ENCODE measurements around the gene FAM170B.

The FAM170B gene

DNA sequence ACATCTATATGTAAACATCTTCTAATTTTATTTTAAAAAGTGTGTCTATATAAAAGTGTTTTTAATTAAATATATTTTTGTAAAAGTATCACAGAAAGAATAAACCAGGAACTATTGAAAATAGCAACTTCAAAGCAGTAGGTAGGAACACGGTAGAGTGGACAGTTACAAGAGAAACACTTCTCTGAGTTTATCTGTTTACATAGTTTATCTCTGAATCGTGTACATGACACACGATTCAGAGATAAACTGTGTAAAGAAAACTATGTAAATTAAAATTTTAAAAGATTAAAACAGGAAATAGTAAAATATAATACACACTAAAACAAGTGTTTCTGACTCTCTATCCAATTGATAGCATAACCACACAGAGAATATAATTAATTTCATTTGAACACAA, 25.1 kb upstream of the FAM170B start:
- Histone ChIP-seq H3K36me3 (ENCODE audit: control insufficient read depth, low read length) (no peaks in the 10 kb centered on the region), H3F3A (ENCODE audit: control insufficient read depth, insufficient read depth) (no peaks in the 10 kb centered on the region), H4K20me1 (ENCODE audit: control insufficient read depth, insufficient read depth, low read depth, low read length) (no peaks in the 10 kb centered on the region), H3K27ac (ENCODE audit: low read depth, low read length) (no peak overlapping the region), H3K9me2 (replicated peaks; ENCODE audit: control insufficient read depth, low read length) (no peaks in the 10 kb centered on the region), H3K79me2 (ENCODE audit: control insufficient read depth, low read length) (no peaks in the 10 kb centered on the region), H3K9me3 (ENCODE audit: control insufficient read depth, insufficient read depth, low read length) (no peaks in the 10 kb centered on the region), H3K4me2 (ENCODE audit: low read length) (no peak overlapping the region), H3K4me3 (ENCODE audit: low read length) (no peak overlapping the region), H3K4me1 (ENCODE audit: control insufficient read depth, low read length) (no peaks in the 10 kb centered on the region), H3K27me3 (ENCODE audit: control insufficient read depth, low read length) (peaks cover 4% of the 10 kb centered on the region; the same call in 1 of the 2 replicates)
- TF ChIP-seq EZH2phosphoT487 (IDR thresholded peaks at IDR 0.05; ENCODE audit: borderline replicate concordance, low read length) = no peak
- TF ChIP-seq, protein P1, sequence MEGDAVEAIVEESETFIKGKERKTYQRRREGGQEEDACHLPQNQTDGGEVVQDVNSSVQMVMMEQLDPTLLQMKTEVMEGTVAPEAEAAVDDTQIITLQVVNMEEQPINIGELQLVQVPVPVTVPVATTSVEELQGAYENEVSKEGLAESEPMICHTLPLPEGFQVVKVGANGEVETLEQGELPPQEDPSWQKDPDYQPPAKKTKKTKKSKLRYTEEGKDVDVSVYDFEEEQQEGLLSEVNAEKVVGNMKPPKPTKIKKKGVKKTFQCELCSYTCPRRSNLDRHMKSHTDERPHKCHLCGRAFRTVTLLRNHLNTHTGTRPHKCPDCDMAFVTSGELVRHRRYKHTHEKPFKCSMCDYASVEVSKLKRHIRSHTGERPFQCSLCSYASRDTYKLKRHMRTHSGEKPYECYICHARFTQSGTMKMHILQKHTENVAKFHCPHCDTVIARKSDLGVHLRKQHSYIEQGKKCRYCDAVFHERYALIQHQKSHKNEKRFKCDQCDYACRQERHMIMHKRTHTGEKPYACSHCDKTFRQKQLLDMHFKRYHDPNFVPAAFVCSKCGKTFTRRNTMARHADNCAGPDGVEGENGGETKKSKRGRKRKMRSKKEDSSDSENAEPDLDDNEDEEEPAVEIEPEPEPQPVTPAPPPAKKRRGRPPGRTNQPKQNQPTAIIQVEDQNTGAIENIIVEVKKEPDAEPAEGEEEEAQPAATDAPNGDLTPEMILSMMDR (IDR thresholded peaks at IDR 0.05; ENCODE audit: low read depth, low read length, poor library complexity, severe bottlenecking) = no peak

DNA sequence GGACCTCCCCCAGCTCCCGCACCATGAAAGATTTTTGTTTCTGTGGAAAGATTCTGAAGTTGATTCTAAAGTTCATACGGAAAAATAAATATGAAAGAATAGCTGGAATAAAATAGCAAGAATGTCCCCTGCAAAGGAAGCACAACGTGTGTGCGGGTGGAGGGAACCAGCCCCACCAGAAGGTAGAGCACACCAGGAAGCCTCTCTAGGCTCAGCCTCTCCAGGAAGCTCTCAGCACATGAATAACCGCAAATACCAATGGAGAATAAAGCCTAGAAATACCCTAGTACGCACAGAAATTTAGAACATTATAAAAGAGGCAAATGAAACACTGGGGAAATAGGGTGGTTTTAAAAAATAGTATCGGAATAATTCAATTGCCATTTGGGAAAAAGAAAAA, 24.6 kb upstream of the FAM170B start:
- Histone ChIP-seq H3K9me2 (replicated peaks; ENCODE audit: control insufficient read depth, low read length) (no peaks in the 10 kb centered on the region), H4K20me1 (ENCODE audit: control insufficient read depth, insufficient read depth, low read depth, low read length) (no peaks in the 10 kb centered on the region), H3K4me1 (ENCODE audit: control insufficient read depth, low read length) (no peaks in the 10 kb centered on the region), H3K79me2 (ENCODE audit: control insufficient read depth, low read length) (no peaks in the 10 kb centered on the region), H3K36me3 (ENCODE audit: control insufficient read depth, low read length) (no peaks in the 10 kb centered on the region), H3K9me3 (ENCODE audit: control insufficient read depth, insufficient read depth, low read length) (no peaks in the 10 kb centered on the region), H3K27me3 (ENCODE audit: control insufficient read depth, low read length) (peaks cover 4% of the 10 kb centered on the region; the same call in 1 of the 2 replicates), H3K4me3 (ENCODE audit: low read length) (no peak overlapping the region), H3K27ac (ENCODE audit: low read depth, low read length) (no peak overlapping the region), H3K4me2 (ENCODE audit: low read length) (no peak overlapping the region), H3F3A (ENCODE audit: control insufficient read depth, insufficient read depth) (no peaks in the 10 kb centered on the region)
- TF ChIP-seq EZH2phosphoT487 (IDR thresholded peaks at IDR 0.05; ENCODE audit: borderline replicate concordance, low read length) = no peak
- TF ChIP-seq, protein P1 (IDR thresholded peaks at IDR 0.05; ENCODE audit: low read depth, low read length, poor library complexity, severe bottlenecking) = no peak

DNA sequence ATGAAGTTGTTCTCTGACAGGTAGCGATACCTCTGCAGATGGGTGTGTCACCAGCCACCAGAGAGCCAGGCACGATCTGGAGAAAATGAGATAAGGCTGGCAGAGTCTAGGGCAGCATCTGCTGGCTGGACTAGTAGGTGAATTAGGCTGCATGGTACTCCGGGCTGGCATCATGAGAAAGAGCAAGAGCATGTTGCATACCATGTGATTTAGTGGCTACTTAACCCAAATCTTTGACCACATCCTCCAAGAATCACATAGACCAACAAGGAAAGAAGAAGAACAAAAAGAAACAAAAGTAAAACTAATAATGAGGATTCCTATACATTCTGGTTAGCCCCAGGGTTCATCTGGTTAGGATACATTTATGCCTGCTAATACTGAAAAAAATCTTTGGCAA, 23.4 kb upstream of the FAM170B start:
- no peaks in the 10 kb centered on the region for H3K9me2 ChIP-seq (replicated peaks; ENCODE audit: control insufficient read depth, low read length)
- H3K27ac ChIP-seq (ENCODE audit: low read depth, low read length) = no peak overlapping the region
- TF ChIP-seq, protein P1 (IDR thresholded peaks at IDR 0.05; ENCODE audit: low read depth, low read length, poor library complexity, severe bottlenecking) = no peak
- no peak for TF ChIP-seq EZH2phosphoT487 (IDR thresholded peaks at IDR 0.05; ENCODE audit: borderline replicate concordance, low read length)
- H4K20me1 ChIP-seq (ENCODE audit: control insufficient read depth, insufficient read depth, low read depth, low read length) = no peaks in the 10 kb centered on the region
- no peak overlapping the region for H3K4me2 ChIP-seq (ENCODE audit: low read length)
- H3F3A ChIP-seq (ENCODE audit: control insufficient read depth, insufficient read depth) = no peaks in the 10 kb centered on the region
- H3K36me3 ChIP-seq (ENCODE audit: control insufficient read depth, low read length) = no peaks in the 10 kb centered on the region
- peaks cover 4% of the 10 kb centered on the region; the same call in 1 of the 2 replicates for H3K27me3 ChIP-seq (ENCODE audit: control insufficient read depth, low read length)
- H3K9me3 ChIP-seq (ENCODE audit: control insufficient read depth, insufficient read depth, low read length) = no peaks in the 10 kb centered on the region
- no peaks in the 10 kb centered on the region for H3K79me2 ChIP-seq (ENCODE audit: control insufficient read depth, low read length)
- H3K4me1 ChIP-seq (ENCODE audit: control insufficient read depth, low read length) = no peaks in the 10 kb centered on the region
- H3K4me3 ChIP-seq (ENCODE audit: low read length) = no peak overlapping the region
